K562 (cell line): ENCODE data around the gene IRAK2. TPM values are rescaled to one million over a fixed set of nuclear protein-coding genes. Genes with fewer than 3 reads are reported as not detected.

Source experiments
- GTF2E2 ChIP-seq: fragments of 200-800 bp; sonication (Bioruptor generic); IDR thresholded peaks from 2 replicates; pipeline ENCODE4 v1.6.1; 2016; ENCODE audit warnings: missing genetic modification characterization, missing compliant biosample characterization
- HOXB6 ChIP-seq: fragments of 250-450 bp; sonication (Bioruptor Pico); IDR thresholded peaks from 2 replicates; pipeline ENCODE4 v1.5.1; 2022; ENCODE audit warnings: mild to moderate bottlenecking, borderline replicate concordance
- KLF13 ChIP-seq: fragments of 450-650 bp; IDR thresholded peaks from 2 replicates; pipeline ENCODE4 v1.6.1; 2016; ENCODE audit warnings: missing genetic modification characterization, low read depth, mild to moderate bottlenecking, missing compliant biosample characterization, moderate library complexity, borderline replicate concordance
- NFRKB ChIP-seq: fragments of 450-650 bp; IDR thresholded peaks from 2 replicates; pipeline ENCODE4 v1.6.1; 2016; ENCODE audit warnings: low read depth
- RFX7 ChIP-seq: fragments of 250-450 bp; sonication (Bioruptor Pico); IDR thresholded peaks from 2 replicates; pipeline ENCODE4 v1.5.1; 2021; ENCODE audit warnings: mild to moderate bottlenecking
- SMARCC2 ChIP-seq: fragments of 450-650 bp; IDR thresholded peaks from 2 replicates; pipeline ENCODE4 v1.6.1; 2017; ENCODE audit warnings: antibody characterized with exemption, moderate library complexity, mild to moderate bottlenecking, low read depth
- TBP ChIP-seq: optimal IDR thresholded peaks from 2 replicates; pipeline ENCODE3; 2011; ENCODE audit warnings: low read depth, low read length, improper control_type of control experiment
- ZNF263 ChIP-seq: sonication (generic); formaldehyde crosslinking; IDR thresholded peaks from 2 replicates; pipeline ENCODE4 v1.8.0; 2022; ENCODE audit warnings: mild to moderate bottlenecking, missing genetic modification reagents, borderline replicate concordance
- ZNF324 ChIP-seq: fragments of 250-450 bp; sonication (Bioruptor Pico); IDR thresholded peaks from 2 replicates; pipeline ENCODE4 v1.4.0; 2020; ENCODE audit warnings: mild to moderate bottlenecking
- ZNF431 ChIP-seq: sonication (generic); formaldehyde crosslinking; IDR thresholded peaks from 2 replicates; pipeline ENCODE4 v1.8.0; 2022; ENCODE audit warnings: mild to moderate bottlenecking, missing genetic modification reagents
- polyA plus RNA-seq, 8 experiments: library from polyadenylated mRNA; depleted of rRNA in 4 of 8; stranded (reverse) in 5 of 8; unstranded in 3 of 8; fragments of >200 nt; fragmentation: Nextera tagmentation in 2 of 8; fragmentation: Illumina TruSeq in 1 of 8; extraction: Ambion mirVana in 2 of 8; extraction: Trizol in 1 of 8; gene quantifications; 2 replicates each; pipeline versions ENCODE4 v1.2.1 to v1.2.3, GENCODE V29; 2011 to 2014; ENCODE audit warnings: inconsistent platforms in 1 of 8, missing spikeins in 1 of 8
- total RNA-seq, 7 experiments: library from RNA; depleted of rRNA in 6 of 7; stranded (reverse); fragments of >200 nt in 6 of 7; fragmentation: Illumina TruSeq in 2 of 7; extraction: Trizol in 2 of 7; gene quantifications; 2 replicates each; pipeline versions ENCODE4 v1.2.1 to v1.2.3, GENCODE V29; 2011 to 2021; ENCODE audit warnings: low replicate concordance in 1 of 7
- TF ChIP-seq, protein P1 (sequence below), 2 experiments: IDR thresholded peaks; 2 replicates each; pipeline ENCODE4 v1.6.1; 2012; ENCODE audit warnings: improper control_type of control experiment in 2 of 2, low read depth in 2 of 2, low read length in 2 of 2, borderline replicate concordance in 1 of 2
- TF ChIP-seq, protein P2 (sequence below), 2 experiments: fragments of 450-650 bp in 1 of 2; sonication (generic) in 1 of 2; formaldehyde crosslinking in 1 of 2; IDR thresholded peaks; 2 replicates each; pipeline versions ENCODE4 v1.7.1 to v1.9.0; 2016 to 2022; ENCODE audit warnings: inconsistent platforms in 1 of 2, mild to moderate bottlenecking in 1 of 2, missing genetic modification reagents in 1 of 2
- TF ChIP-seq, protein P3 (sequence below): sonication (generic); formaldehyde crosslinking; IDR thresholded peaks from 2 replicates; pipeline ENCODE4 v1.8.0; 2023; ENCODE audit warnings: mild to moderate bottlenecking, missing genetic modification reagents

The IRAK2 gene
- total and polyA plus RNA-seq, 9 of the 15 experiments (the other 6 are each of a cell fraction or from before 2014, with no cell fraction given): 0.42 to 4.4 (median 2.7) TPM

DNA sequence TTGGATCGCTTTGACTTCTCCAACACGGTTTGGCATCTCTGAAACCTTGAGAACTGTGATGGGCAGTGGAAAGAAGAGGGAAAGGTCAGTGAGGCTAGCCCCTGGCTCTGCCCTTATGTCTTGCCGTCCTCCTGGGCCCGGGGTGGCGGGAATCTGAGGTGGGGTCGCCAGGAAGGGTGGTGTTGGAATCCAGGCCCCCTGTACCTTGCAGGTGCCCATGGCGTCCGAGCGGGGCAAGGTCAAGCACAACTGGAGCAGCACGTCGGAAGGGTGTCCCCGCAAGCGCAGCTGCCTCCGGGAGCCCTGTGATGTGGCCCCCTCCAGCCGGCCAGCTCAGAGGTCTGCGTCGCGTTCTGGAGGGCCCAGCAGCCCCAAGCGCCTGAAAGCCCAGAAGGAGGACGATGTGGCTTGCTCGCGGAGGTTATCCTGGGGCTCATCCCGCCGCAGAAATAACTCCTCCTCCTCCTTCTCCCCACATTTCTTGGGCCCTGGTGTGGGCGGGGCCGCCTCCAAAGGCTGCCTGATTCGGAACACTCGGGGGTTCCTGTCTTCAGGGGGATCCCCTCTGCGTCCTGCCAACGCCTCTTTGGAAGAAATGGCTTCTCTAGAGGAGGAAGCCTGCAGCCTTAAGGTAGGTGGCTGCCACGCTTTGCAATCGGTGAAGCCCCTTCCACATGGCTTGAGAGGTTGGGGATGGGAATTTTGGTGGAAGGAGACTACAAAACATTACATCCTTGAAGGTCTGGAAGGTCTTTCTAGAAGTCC is 84.4 kb downstream of the IRAK2 start (continued):
- peak; percentile 41; the same call in 1 of the 2 replicates for TF ChIP-seq KLF13 (tag)
- 0 out of 2 replicates have a peak, but pooled peaks have one; percentile 15 for TF ChIP-seq ZNF431
- TF ChIP-seq RFX7 (CRISPR knock-in tag): 0 out of 2 replicates have a peak, but pooled peaks have one; percentile 23
- no peak for TF ChIP-seq SMARCC2
- TF ChIP-seq, protein P1, sequence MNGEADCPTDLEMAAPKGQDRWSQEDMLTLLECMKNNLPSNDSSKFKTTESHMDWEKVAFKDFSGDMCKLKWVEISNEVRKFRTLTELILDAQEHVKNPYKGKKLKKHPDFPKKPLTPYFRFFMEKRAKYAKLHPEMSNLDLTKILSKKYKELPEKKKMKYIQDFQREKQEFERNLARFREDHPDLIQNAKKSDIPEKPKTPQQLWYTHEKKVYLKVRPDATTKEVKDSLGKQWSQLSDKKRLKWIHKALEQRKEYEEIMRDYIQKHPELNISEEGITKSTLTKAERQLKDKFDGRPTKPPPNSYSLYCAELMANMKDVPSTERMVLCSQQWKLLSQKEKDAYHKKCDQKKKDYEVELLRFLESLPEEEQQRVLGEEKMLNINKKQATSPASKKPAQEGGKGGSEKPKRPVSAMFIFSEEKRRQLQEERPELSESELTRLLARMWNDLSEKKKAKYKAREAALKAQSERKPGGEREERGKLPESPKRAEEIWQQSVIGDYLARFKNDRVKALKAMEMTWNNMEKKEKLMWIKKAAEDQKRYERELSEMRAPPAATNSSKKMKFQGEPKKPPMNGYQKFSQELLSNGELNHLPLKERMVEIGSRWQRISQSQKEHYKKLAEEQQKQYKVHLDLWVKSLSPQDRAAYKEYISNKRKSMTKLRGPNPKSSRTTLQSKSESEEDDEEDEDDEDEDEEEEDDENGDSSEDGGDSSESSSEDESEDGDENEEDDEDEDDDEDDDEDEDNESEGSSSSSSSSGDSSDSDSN (IDR thresholded peaks at IDR 0.05; ENCODE audit: borderline replicate concordance in 1 of 2, low read depth in 2 of 2, low read length in 2 of 2): peak in 1 of 2 experiments; percentile 64; a peak in 1 of 4 replicates
- 0 out of 2 replicates have a peak, but pooled peaks have one; percentile 10 for TF ChIP-seq ZNF324
- TF ChIP-seq TBP: peak; percentile 54
- peak; percentile 98 for TF ChIP-seq ZNF263 (CRISPR knock-in tag)
- peak; percentile 15; the same call in 1 of the 2 replicates for TF ChIP-seq GTF2E2 (tag)
- TF ChIP-seq, protein P2, sequence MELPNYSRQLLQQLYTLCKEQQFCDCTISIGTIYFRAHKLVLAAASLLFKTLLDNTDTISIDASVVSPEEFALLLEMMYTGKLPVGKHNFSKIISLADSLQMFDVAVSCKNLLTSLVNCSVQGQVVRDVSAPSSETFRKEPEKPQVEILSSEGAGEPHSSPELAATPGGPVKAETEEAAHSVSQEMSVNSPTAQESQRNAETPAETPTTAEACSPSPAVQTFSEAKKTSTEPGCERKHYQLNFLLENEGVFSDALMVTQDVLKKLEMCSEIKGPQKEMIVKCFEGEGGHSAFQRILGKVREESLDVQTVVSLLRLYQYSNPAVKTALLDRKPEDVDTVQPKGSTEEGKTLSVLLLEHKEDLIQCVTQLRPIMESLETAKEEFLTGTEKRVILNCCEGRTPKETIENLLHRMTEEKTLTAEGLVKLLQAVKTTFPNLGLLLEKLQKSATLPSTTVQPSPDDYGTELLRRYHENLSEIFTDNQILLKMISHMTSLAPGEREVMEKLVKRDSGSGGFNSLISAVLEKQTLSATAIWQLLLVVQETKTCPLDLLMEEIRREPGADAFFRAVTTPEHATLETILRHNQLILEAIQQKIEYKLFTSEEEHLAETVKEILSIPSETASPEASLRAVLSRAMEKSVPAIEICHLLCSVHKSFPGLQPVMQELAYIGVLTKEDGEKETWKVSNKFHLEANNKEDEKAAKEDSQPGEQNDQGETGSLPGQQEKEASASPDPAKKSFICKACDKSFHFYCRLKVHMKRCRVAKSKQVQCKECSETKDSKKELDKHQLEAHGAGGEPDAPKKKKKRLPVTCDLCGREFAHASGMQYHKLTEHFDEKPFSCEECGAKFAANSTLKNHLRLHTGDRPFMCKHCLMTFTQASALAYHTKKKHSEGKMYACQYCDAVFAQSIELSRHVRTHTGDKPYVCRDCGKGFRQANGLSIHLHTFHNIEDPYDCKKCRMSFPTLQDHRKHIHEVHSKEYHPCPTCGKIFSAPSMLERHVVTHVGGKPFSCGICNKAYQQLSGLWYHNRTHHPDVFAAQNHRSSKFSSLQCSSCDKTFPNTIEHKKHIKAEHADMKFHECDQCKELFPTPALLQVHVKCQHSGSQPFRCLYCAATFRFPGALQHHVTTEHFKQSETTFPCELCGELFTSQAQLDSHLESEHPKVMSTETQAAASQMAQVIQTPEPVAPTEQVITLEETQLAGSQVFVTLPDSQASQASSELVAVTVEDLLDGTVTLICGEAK (IDR thresholded peaks at IDR 0.05): peak; percentile 57; the same call in 1 of the 2 replicates
- TF ChIP-seq, protein P2 (CRISPR knock-in tag; IDR thresholded peaks at IDR 0.05): no peak; the same call in 1 of the 2 replicates
- TF ChIP-seq NFRKB: no peak
- TF ChIP-seq HOXB6 (CRISPR knock-in tag): no peak
- TF ChIP-seq, protein P3, sequence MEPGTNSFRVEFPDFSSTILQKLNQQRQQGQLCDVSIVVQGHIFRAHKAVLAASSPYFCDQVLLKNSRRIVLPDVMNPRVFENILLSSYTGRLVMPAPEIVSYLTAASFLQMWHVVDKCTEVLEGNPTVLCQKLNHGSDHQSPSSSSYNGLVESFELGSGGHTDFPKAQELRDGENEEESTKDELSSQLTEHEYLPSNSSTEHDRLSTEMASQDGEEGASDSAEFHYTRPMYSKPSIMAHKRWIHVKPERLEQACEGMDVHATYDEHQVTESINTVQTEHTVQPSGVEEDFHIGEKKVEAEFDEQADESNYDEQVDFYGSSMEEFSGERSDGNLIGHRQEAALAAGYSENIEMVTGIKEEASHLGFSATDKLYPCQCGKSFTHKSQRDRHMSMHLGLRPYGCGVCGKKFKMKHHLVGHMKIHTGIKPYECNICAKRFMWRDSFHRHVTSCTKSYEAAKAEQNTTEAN (CRISPR knock-in tag): 0 out of 2 replicates have a peak, but pooled peaks have one; percentile 67
